ENCODE results near the gene GALNT10. TPM values are rescaled to one million over a fixed set of nuclear protein-coding genes. Genes with fewer than 3 reads are reported as not detected.

GALNT10 gene
- total and polyA plus RNA-seq, 2 of the 4 experiments (the other 2 are of a cell fraction): 46.2 to 67.0 TPM

GRCh38 chr5:154349626-154350264 lies 159.2 kb downstream of the GALNT10 start:
- H3K79me1 ChIP-seq (ENCODE audit: low read depth in 1 of 2, low read length in 2 of 2): peaks cover 7 to 36% of the 10 kb centered on the region in 2 experiments; a peak in 3 of 4 replicates
- intact Hi-C loops (cut with micrococcal nuclease): no loop called here
- no peak overlapping the region for H3K4me2 ChIP-seq (ENCODE audit: low read depth, low read length)
- no peak overlapping the region for H2AFZ ChIP-seq (replicated peaks; ENCODE audit: low read length, poor library complexity)
- no peak overlapping the region for H2BK5ac ChIP-seq (ENCODE audit: low read depth, low read length, poor library complexity, severe bottlenecking)
- ATAC-seq (ENCODE audit: low read depth) (peak; percentile 24; the same call in 1 of the 2 replicates), DNase-seq (peak; percentile 47)
- H3K4me1 ChIP-seq (ENCODE audit: control insufficient read depth, insufficient read depth, low read length): peaks cover 8% of the 10 kb centered on the region
- H3K18ac ChIP-seq (ENCODE audit: low read depth, low read length): no peak overlapping the region; the same call in 1 of the 2 replicates
- H2BK15ac ChIP-seq (ENCODE audit: low read depth, low read length): no peak overlapping the region
- POLR2A ChIA-PET (ENCODE audit: unreplicated experiment): no interaction called here
- H3K4me3 ChIP-seq (ENCODE audit: insufficient read depth, low read depth, low read length): no peak overlapping the region
- no peak overlapping the region for H4K5ac ChIP-seq (ENCODE audit: low read depth, low read length)
- H2AK5ac ChIP-seq (ENCODE audit: low read depth, low read length): 0 out of 2 replicates have a peak overlapping the region, but pooled peaks have one; percentile 20
- H2AK9ac ChIP-seq (replicated peaks; ENCODE audit: low read depth, low read length, poor library complexity): peak overlapping the region; percentile 33
- H3K27ac ChIP-seq (ENCODE audit: insufficient read depth, low read length): no peak overlapping the region
- H3K23ac ChIP-seq (ENCODE audit: low read depth, low read length): no peak overlapping the region
- in situ Hi-C loops (cut with MboI; ENCODE audit: low sequenced_read_pairs): no loop called here
- no peak overlapping the region for H2BK20ac ChIP-seq (ENCODE audit: low read depth, low read length)
- WGBS, 2 experiments (ENCODE audit: extremely low coverage in 2 of 2, insufficient read length in 1 of 2): no CpG with 5 or more reads among the region's 5 CpGs
- H4K8ac ChIP-seq (ENCODE audit: low read depth in 2 of 2, low read length in 2 of 2): no peak overlapping the region
- no peak overlapping the region for H3K14ac ChIP-seq (replicated peaks; ENCODE audit: low read depth, low read length)
- TF ChIP-seq RFX5 (IDR thresholded peaks at IDR 0.05; ENCODE audit: low read depth, low read length): no peak
- TF ChIP-seq CTCF (conservative IDR thresholded peaks at IDR 0.05; ENCODE audit: low read depth, low read length): no peak
- TF ChIP-seq MXI1 (IDR thresholded peaks at IDR 0.05; ENCODE audit: borderline replicate concordance, low read depth, low read length): no peak
- no peak for TF ChIP-seq RAD21 (IDR thresholded peaks at IDR 0.05; ENCODE audit: low read length)
- no peak for TF ChIP-seq CHD1 (IDR thresholded peaks at IDR 0.05; ENCODE audit: low read depth, low read length)
- TF ChIP-seq FOS (IDR thresholded peaks at IDR 0.05; ENCODE audit: low read depth, low read length): no peak
- no peak for TF ChIP-seq MAFK (IDR thresholded peaks at IDR 0.05; ENCODE audit: low read depth, low read length)
- no peak for TF ChIP-seq SMC3 (IDR thresholded peaks at IDR 0.05; ENCODE audit: low read depth, low read length)
- no peak for TF ChIP-seq ELK1 (IDR thresholded peaks at IDR 0.05; ENCODE audit: borderline replicate concordance, low read depth, low read length)
- TF ChIP-seq POLR2A (IDR thresholded peaks at IDR 0.05; ENCODE audit: low read depth, low read length): no peak
- no peak for TF ChIP-seq CEBPB (IDR thresholded peaks at IDR 0.05; ENCODE audit: low read depth, low read length)
- TF ChIP-seq BHLHE40 (IDR thresholded peaks at IDR 0.05; ENCODE audit: low read depth, low read length): no peak
- TF ChIP-seq USF2 (IDR thresholded peaks at IDR 0.05; ENCODE audit: low read depth, low read length): no peak
- TF ChIP-seq NFE2L2 (IDR thresholded peaks at IDR 0.05; ENCODE audit: low read depth, low read length): no peak
- no peak for TF ChIP-seq RCOR1 (IDR thresholded peaks at IDR 0.05; ENCODE audit: insufficient replicate concordance, low read length)
- TF ChIP-seq MAZ (IDR thresholded peaks at IDR 0.05; ENCODE audit: borderline replicate concordance, low read depth, low read length): no peak
- no peak overlapping the region for H3K9ac ChIP-seq (ENCODE audit: low read depth, low read length)
- no peaks in the 10 kb centered on the region for H4K20me1 ChIP-seq (ENCODE audit: insufficient read depth, low read length)
- H3K56ac ChIP-seq (ENCODE audit: extremely low read depth, insufficient read depth, low read length): no peak overlapping the region
- no peak overlapping the region for H3K4ac ChIP-seq (ENCODE audit: low read depth, low read length)
- no peaks in the 10 kb centered on the region for H3K36me3 ChIP-seq (ENCODE audit: control insufficient read depth, insufficient read depth, low read length)
- H3K9me3 ChIP-seq (ENCODE audit: control insufficient read depth, insufficient read depth, low read length): no peaks in the 10 kb centered on the region
- no peak overlapping the region for H2BK120ac ChIP-seq (ENCODE audit: low read depth, low read length)
- dilution Hi-C loops (cut with HindIII; ENCODE audit: low sequenced_read_pairs, unreplicated experiment): no loop called here
- CTCF ChIA-PET: no interaction called here
- no peaks in the 10 kb centered on the region for H3K27me3 ChIP-seq (ENCODE audit: control insufficient read depth, insufficient read depth, low read length)
- no TSS peak for BruUV-seq (replicated peaks)
- peaks cover 16% of the 10 kb centered on the region for H3K9me1 ChIP-seq (ENCODE audit: insufficient read depth, low read length)
- no peak overlapping the region for H4K91ac ChIP-seq (ENCODE audit: insufficient read depth, low read depth, low read length)

Measured in IMR-90 (cell line).